WI38 (cell line): ENCODE measurements around the gene BLOC1S2.
"Not testable (repeated sequence)": the region's sequence is repeated elsewhere in the genome, so short reads cannot be mapped to it uniquely, and the experiment has no call there.

Experiments used
- H3K4me3 ChIP-seq: 2 replicates; pipeline ENCODE4 v1.5.1; 2011; ENCODE audit warnings: low read depth, mild to moderate bottlenecking, control low read depth, low read length
- TF ChIP-seq, protein P1 (sequence below): IDR thresholded peaks from 2 replicates; pipeline ENCODE4 v1.5.1; 2012; ENCODE audit warnings: low read depth, mild to moderate bottlenecking, control low read depth, low read length

BLOC1S2 gene

DNA sequence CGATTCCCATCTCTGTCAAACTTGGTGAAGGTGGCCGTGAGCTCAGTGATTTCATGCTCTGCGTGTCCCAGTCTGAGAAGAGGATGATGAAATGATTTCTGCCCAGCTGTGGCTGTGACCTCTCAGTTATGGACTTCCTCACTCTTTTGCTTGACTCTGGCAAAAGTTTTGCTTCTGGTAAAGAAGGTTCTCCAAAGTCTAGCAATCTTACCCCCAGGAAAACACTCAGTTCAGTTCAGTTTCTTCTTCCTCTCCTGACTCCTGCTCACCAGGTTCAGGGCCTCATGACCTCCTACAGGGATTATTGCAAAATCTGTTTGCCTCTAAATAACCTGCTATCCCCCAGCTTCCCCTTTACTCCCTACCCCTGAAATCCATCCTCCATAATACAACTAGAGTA lies 4.9 kb upstream of the BLOC1S2 start:
- H3K4me3 ChIP-seq: no peak overlapping the region
- TF ChIP-seq, protein P1, sequence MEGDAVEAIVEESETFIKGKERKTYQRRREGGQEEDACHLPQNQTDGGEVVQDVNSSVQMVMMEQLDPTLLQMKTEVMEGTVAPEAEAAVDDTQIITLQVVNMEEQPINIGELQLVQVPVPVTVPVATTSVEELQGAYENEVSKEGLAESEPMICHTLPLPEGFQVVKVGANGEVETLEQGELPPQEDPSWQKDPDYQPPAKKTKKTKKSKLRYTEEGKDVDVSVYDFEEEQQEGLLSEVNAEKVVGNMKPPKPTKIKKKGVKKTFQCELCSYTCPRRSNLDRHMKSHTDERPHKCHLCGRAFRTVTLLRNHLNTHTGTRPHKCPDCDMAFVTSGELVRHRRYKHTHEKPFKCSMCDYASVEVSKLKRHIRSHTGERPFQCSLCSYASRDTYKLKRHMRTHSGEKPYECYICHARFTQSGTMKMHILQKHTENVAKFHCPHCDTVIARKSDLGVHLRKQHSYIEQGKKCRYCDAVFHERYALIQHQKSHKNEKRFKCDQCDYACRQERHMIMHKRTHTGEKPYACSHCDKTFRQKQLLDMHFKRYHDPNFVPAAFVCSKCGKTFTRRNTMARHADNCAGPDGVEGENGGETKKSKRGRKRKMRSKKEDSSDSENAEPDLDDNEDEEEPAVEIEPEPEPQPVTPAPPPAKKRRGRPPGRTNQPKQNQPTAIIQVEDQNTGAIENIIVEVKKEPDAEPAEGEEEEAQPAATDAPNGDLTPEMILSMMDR: no peak

DNA sequence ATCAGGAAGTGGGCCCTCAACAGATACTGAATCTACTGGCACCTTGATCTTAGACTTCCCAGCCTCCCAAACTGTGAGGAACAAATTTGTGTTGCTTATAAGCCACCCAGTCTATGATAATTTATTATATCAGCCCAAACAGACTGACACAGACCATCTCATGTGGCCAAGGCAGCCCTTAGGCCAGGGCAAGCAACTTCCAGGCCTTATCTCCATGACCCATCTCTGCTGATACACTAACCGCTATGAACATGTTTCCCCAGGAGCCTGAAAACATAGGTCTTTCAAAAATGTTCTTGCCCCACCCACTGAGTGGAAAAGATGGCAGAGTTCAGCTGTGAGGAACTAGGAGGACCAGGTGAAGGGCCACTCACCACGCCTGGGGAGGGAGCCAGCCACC lies 3.2 kb upstream of the BLOC1S2 start:
- TF ChIP-seq, protein P1: no peak

GRCh38 chr10:100288196-100288595 lies 1.7 kb upstream of the BLOC1S2 start:
- no peak overlapping the region for H3K4me3 ChIP-seq
- TF ChIP-seq, protein P1: no peak

More for the DNA sequence above, 3.2 kb upstream of the BLOC1S2 start:
- no peak overlapping the region for H3K4me3 ChIP-seq

DNA sequence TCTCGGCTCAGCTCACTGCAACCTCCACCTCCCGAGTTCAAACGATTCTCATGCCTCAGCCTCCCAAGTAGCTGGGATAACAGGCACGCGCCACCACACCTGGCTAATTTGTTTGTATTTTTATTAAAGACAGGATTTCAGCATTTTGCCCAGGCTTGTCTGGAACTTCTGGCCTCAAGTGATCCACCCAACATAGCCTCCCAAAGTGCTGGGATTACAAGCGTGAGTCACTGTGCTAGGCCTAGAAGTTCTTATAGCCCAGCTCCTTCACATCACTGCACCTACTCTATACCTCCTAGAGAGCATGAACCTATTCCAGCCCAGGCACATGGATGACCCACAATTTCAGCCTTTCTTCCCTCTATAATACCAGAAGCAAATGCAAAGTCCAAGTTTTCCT lies 1.3 kb upstream of the BLOC1S2 start:
- TF ChIP-seq, protein P1: no peak
- no peak overlapping the region for H3K4me3 ChIP-seq

DNA sequence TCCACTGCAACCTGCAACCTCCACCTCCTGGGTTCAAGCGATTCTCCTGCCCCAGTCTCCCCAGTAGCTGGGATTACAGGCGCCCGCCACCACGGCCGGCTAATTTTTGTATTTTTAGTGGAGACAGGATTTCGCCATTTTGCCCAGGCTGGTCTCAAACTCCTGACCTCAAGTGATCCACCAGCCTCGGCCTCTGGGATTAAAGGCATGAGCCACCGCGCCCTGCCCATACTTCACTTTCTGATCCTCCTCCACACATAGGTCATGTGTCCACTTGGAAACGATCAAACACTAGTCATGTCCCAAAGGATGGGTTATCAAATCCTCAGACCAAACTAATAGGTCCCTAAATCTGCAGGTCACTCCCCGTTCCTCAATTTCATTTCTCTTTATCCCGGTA lies 1.2 kb downstream of the BLOC1S2 start:
- peak overlapping the region; percentile 94 for H3K4me3 ChIP-seq

DNA sequence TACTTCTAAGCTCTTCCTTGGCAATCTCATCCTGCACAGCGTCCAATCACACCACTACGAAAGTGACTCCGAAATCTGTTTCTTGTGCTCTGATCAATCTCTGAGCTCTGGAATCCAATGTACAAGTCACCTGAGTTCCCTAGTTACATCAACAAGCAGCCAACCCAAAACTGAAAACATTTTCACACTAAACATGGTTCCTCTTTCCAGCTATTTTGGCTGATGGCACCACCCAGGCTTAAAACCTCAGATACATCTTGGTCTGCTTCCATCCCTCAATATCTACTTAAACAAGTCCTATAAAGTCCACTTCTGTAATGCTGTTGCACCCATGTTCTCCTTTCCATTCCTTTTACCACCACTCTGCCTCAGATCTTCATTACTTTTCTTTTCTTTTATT lies 3.6 kb downstream of the BLOC1S2 start:
- TF ChIP-seq, protein P1: no peak
- no peak overlapping the region for H3K4me3 ChIP-seq

- H3K4me3 ChIP-seq: not testable (repeated sequence)
Measured at GRCh38 chr10:100276971-100277370, 9.5 kb downstream of the BLOC1S2 start.

DNA sequence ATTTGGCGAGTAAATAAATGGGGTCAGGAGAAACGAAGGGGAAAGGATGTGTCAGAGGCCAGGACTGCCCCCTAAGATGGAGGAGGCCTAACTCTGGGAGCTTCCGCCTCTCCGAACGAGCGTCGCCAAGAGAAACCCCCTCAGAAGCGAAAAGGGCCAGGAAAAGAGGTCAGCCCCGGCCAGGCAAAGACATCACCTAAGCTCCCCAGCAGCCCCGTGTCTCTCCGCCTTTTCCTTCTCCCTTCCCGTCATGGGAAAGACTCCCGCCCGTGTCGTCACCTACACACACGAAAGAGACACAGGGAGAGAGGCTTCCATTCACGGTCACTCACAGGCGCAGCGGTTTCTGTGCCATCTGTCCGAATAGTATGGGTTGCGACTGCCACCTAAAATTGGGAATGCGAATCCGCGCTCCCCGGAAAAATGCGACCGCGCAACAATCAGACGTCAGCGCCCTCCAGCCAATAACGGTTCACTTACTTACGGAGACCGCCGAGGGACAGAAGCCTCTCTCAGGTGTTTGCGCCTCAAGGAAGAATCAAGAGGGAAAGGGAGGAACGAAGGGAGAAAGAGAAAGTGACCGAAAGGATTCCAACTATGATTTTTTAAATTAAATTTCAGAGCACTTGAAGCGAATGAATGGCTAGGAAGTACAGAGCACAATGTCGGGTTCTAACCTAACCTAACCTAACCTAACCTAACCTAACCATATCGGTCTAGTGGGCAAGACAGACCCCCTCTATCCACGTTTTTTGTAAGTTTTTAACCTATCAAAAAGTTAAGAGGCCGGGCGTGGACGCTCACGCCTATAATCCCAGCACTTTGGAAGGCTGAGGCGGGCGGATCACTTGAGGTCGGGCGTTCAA lies 19.0 kb downstream of the BLOC1S2 start, which contains the start of gene CWF19L1:
CWF19L1 (minus strand) TSS at position 400 of the 866 bp plus-strand sequence; CDS start at position 355, 45 bp downstream.
- TF ChIP-seq, protein P1: no peak

More for the DNA sequence above, 19.0 kb downstream of the BLOC1S2 start, which contains the start of gene CWF19L1:
- H3K4me3 ChIP-seq: peak within 1 kb of the TSS; percentile 100
